PC-3 (cell line): ENCODE results near the gene SMAD7.

Source experiments
- CTCF ChIP-seq: fragments of 300-600 bp; sonication (generic); conservative IDR thresholded peaks from 2 replicates; pipeline ENCODE4 v1.5.1; 2017; ENCODE audit warnings: antibody characterized with exemption, low read depth, mild to moderate bottlenecking, low read length
- EZH2 ChIP-seq: fragments of 300-600 bp; sonication (generic); IDR thresholded peaks from one replicate; pipeline ENCODE4 v1.6.1; 2017; ENCODE audit warnings: antibody characterized with exemption, mild to moderate bottlenecking, low read length; ENCODE audit not compliant: unreplicated experiment
- EZH2phosphoT487 ChIP-seq: fragments of 300-600 bp; sonication (generic); IDR thresholded peaks from 2 replicates; pipeline ENCODE4 v1.6.1; 2018; ENCODE audit warnings: mild to moderate bottlenecking, antibody characterized with exemption, low read length, borderline replicate concordance

GRCh38 chr18:48930926-48931325 lies 19.8 kb downstream of the SMAD7 start:
- TF ChIP-seq CTCF (no peak), EZH2 (no peak), EZH2phosphoT487 (no peak)
